ENCODE measurements around the gene OR2W1.

The OR2W1 gene

DNA sequence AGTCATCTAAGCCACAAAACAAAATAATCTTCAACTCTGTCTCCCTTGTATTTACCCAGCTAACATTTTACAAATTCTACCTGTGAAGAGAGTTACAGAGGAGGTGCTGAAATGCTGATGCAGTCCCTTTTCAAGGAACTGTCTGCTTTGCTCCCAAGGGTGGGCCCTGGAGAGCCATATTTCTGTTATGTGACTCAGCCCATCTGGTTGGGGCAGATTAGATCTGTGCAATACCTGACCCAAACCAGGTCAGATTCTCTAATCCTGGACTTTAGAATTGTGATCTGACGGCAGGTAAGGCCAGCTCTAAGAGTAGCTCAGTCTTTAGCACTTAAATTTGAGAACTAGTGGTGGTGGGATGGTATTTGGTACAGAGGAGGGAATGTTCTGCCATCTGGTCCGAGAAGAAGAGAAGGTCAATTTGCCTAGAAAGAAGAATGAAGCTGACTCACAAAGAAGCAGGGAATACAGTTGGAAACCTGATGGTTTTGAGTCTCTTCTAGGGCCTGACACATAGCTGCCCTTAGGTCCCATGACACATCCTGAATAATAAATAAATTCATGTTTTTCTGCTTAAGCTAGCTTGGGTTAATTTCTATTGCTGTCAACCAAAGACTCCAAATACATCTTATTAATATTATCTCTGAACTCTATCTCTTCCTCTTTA is 48.0 kb downstream of the OR2W1 start:
- no peak for DNase-seq

GRCh38 chr6:28995093-28995650 is 49.8 kb downstream of the OR2W1 start:
- DNase-seq, result no peak

Data from hematopoietic multipotent progenitor cell treated with erythropoietin and hydrocortisone succinate and interleukin-3 and kit ligand, for 4 days (in vitro differentiated cells).